Mucosa of descending colon (tissue), 3 donors: ENCODE data around the gene TECPR1. TPM values are rescaled to one million over a fixed set of nuclear protein-coding genes. Genes with fewer than 3 reads are reported as not detected.

Experiments used
- ATAC-seq: fragments of 200-7000 bp; cut with Tn5 transposase; one replicate; pipeline ENCODE4 v1.9.1; 2020; ENCODE audit warnings: mild to moderate bottlenecking, moderate library complexity
- DNase-seq, 3 donors: peaks; one replicate each; pipeline ENCODE4 v3.0.0-alpha.2; 2020
- H3K36me3 ChIP-seq: fragments of 200-600 bp; one replicate; pipeline ENCODE4 v1.8.0; 2021; ENCODE audit warnings: low read depth, mild to moderate bottlenecking
- H3K4me1 ChIP-seq: fragments of 200-600 bp; one replicate; pipeline ENCODE4 v1.8.0; 2021; ENCODE audit warnings: low read depth, mild to moderate bottlenecking
- H3K4me3 ChIP-seq: fragments of 200-600 bp; one replicate; pipeline ENCODE4 v1.8.0; 2021; ENCODE audit warnings: mild to moderate bottlenecking
- H3K9me3 ChIP-seq: fragments of 200-600 bp; one replicate; pipeline ENCODE4 v1.8.0; 2021; ENCODE audit warnings: mild to moderate bottlenecking
- intact Hi-C, 2 donors: fragments of 100-400 bp; cut with DNase I in 1 of 2; cut with micrococcal nuclease in 1 of 2; formaldehyde crosslinking; loops; one replicate each; pipeline versions ENCODE4 v1.11.0 to v1.11.1; 2022; cut with DNase I, micrococcal nuclease
- total RNA-seq, 3 donors: library from RNA; stranded (reverse); fragmentation: NEBNext Ultra II Directional in 2 of 3; extraction: Animal tissue kit (Norgen Biotek cat#: 25700) in 2 of 3; gene quantifications; one replicate each; pipeline versions ENCODE4 v1.2.1 to v1.2.4, GENCODE V29; 2021 to 2023
- TF ChIP-seq, protein P1 (sequence below): fragments of 200-600 bp; IDR thresholded peaks from one replicate; pipeline ENCODE4 v1.8.0; 2022; ENCODE audit warnings: antibody characterized with exemption, mild to moderate bottlenecking
- donor health status: DM: no; HTN: no; CAD: no; lungs with moderate emphysema.
- donor health status: DM: no; HTN: no; CAD: no.
- donor health status: DM: no; HTN: yes; CAD: no.

Gene TECPR1
- total RNA-seq, 3 donors from 2014 or later, result 37.0 to 50.5 (median 45.5) TPM

DNA sequence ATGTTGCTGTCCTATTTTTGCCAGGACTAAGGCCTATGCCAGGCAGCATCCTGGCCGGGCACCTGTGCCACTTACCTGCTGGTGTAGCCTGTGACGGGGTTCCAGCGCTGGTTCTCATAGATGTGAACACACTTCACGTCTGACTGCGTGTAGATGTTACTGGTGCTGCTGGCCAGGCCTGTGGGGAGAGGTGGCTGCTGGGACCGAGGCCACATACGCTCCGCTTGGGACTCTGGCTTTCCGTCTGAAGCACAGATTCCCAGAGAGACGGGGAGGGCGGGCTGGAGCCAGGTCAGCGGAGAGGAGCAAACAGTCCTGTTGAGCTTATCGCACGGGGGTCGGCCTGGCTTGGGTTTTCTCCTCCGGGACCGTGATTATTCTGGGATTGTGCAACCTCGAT, 24.1 kb downstream of the TECPR1 start:
- TF ChIP-seq, protein P1, sequence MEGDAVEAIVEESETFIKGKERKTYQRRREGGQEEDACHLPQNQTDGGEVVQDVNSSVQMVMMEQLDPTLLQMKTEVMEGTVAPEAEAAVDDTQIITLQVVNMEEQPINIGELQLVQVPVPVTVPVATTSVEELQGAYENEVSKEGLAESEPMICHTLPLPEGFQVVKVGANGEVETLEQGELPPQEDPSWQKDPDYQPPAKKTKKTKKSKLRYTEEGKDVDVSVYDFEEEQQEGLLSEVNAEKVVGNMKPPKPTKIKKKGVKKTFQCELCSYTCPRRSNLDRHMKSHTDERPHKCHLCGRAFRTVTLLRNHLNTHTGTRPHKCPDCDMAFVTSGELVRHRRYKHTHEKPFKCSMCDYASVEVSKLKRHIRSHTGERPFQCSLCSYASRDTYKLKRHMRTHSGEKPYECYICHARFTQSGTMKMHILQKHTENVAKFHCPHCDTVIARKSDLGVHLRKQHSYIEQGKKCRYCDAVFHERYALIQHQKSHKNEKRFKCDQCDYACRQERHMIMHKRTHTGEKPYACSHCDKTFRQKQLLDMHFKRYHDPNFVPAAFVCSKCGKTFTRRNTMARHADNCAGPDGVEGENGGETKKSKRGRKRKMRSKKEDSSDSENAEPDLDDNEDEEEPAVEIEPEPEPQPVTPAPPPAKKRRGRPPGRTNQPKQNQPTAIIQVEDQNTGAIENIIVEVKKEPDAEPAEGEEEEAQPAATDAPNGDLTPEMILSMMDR, result no peak
- H3K36me3 ChIP-seq, result no peaks in the 10 kb centered on the region
- intact Hi-C loops, result no loop called here
- H3K4me1 ChIP-seq, result no peaks in the 10 kb centered on the region
- ATAC-seq (no peak), DNase-seq (no peak)
- H3K4me3 ChIP-seq, result no peak overlapping the region
- no peaks in the 10 kb centered on the region for H3K9me3 ChIP-seq

DNA sequence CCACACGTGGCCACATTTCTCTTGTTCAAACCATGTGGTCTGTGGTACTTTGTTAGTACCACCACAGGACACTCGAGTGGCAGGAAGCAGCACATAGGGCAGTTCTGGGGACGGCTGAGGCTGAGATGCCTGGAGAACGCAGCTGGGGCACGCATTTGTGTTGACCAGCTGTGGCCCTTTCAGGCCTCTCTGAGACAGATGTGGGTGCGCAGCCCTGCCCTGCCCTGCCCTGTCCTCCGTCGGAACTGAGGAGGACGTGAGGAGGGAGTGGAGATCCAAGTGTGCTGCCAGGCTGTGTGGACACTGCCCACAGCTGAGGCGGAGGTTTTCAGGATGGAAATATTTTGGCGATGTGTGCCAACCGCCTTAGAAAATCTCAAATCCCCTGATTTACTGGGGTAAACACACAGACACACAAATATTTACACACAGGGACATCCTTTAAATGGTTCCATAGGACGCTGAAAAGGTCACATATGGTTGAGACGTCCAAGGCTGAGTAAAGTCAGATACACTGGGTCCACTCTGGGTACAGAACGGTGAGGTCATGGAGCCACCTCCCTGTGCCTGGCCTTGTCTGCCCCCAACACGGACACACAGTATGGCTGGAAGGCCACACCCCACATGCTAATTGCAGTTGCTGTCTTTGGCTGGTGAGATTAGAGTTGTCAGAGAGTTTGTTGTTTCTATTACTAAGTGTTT, 26.0 kb downstream of the TECPR1 start:
- Histone ChIP-seq H3K4me3 (no peak overlapping the region), H3K4me1 (no peaks in the 10 kb centered on the region), H3K9me3 (no peaks in the 10 kb centered on the region), H3K36me3 (no peaks in the 10 kb centered on the region)
- DNase-seq (peak in 1 of 3 donors; percentile 40), ATAC-seq (no peak)
- TF ChIP-seq, protein P1, result no peak
- intact Hi-C loops, result no loop called here

DNA sequence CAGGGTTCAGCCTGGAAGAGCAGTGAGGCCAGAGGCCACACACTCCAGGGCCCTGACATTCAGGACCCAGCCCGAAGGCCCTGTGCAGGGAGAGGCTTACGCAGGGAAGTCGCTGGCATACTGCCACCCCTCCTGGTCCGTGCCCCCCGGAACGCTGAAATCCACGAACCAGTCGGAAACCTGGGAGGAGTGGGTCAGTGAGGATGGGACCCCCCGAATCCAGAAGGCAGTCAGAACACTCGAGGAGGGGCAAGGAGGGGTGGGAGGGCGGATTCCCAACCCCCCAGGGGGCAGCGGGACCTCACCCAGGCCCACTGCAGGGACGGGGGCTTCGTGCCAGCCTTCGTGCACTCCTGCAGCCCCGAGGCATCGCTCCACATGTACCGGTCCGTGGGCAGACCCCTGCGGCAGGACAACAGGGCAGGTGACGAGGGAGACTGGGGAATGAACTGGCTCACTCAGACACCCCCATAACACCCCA, 27.3 kb downstream of the TECPR1 start:
- ATAC-seq (no peak), DNase-seq (peak in 2 of 3 donors; percentile 13 to 43)
- Histone ChIP-seq H3K36me3 (no peaks in the 10 kb centered on the region), H3K4me1 (no peaks in the 10 kb centered on the region), H3K4me3 (no peak overlapping the region), H3K9me3 (no peaks in the 10 kb centered on the region)
- TF ChIP-seq, protein P1, result no peak
- intact Hi-C loops, result no loop called here

DNA sequence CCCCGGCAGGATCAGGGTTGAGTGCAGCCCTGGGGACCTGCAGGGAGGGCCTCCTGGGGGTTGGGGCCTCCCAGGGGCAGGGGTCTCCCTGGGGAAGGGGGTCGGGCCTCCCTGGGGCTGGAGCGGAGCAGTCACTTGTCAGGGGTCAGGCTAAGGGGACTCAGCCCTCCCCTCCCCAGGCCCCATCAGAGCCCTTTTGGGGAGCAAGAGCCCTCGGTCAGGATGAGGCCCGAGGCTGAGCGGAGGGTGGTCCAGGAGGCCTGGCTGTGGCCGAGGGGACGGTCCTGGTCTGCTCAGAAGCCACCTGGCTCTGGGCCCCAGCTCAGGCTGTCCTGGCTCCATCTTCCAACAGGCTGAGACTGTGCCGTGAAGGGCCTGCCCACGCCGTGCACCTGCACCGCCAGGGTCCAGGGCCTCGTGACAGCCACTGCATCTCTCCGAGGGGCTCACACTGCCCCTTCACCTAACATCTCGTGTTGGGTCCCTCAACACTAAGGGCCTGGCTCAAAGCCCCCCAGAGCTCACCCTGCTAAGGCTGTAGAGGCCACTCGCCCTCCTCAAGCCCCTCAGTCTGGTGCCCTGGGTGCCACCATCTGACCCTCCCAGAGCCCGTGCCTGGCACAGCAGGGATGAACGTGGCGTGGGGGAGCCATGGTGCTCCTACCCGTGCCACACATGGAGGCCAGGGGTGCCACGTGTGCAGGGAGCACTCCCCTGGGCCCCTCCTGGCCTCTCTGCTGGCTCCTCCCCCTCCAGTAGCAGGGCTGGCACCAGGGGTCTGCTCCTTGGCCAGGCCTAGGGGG, 27.9 kb downstream of the TECPR1 start:
- intact Hi-C loops, result no loop called here
- DNase-seq (peak in 2 of 3 donors; percentile 18 to 46), ATAC-seq (peak; percentile 6)
- TF ChIP-seq, protein P1, result no peak
- H3K4me1 ChIP-seq, result no peaks in the 10 kb centered on the region
- H3K9me3 ChIP-seq, result no peaks in the 10 kb centered on the region
- H3K36me3 ChIP-seq, result no peaks in the 10 kb centered on the region
- no peak overlapping the region for H3K4me3 ChIP-seq

DNA sequence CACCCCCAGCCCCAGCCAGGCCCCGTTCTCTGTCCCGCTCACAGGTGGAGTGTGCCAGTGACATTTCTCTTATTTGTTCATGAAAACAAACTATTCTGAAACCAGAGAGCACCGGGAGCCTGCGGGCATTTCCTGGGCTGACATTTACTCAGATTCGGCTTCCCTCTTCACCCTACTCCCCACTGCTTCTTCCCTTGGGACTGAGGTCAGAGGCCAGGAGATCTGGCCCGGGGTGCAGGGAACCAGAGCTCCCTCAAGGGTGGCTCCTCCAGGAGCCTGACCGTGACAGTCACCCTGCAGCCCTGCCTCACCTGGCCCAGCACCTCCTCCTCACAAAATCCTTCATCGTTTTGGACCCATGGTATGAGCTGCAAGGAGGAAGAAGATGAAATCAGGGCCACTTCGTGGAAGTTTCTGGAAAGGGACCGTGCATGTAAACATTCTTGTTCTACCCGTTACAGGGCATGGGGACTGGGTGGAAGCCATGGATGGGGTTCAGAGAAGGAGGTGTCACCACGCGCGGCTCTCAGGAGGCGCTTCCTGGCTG, 28.6 kb downstream of the TECPR1 start:
- DNase-seq (peak in 2 of 3 donors; percentile 12 to 13), ATAC-seq (no peak)
- Histone ChIP-seq H3K9me3 (no peaks in the 10 kb centered on the region), H3K4me1 (no peaks in the 10 kb centered on the region), H3K4me3 (no peak overlapping the region), H3K36me3 (no peaks in the 10 kb centered on the region)
- TF ChIP-seq, protein P1, result no peak
- intact Hi-C loops, result no loop called here
